Upper lobe of right lung (tissue), 1 donor: ENCODE measurements around the gene TMEM126A. TPM values are rescaled to one million over a fixed set of nuclear protein-coding genes. Genes with fewer than 3 reads are reported as not detected.

ENCODE experiments used
- ATAC-seq: fragments of 200-7000 bp; cut with Tn5 transposase; one replicate; pipeline ENCODE4 v1.9.1; 2020; ENCODE audit warnings: mild to moderate bottlenecking, moderate library complexity
- DNase-seq: peaks from one replicate; pipeline ENCODE4 v3.0.0-alpha.2; 2020
- H3K27ac ChIP-seq: fragments of 200-600 bp; one replicate; pipeline ENCODE4 v1.8.0; 2022
- H3K27me3 ChIP-seq: fragments of 200-600 bp; one replicate; pipeline ENCODE4 v1.8.0; 2022; ENCODE audit warnings: mild to moderate bottlenecking
- H3K36me3 ChIP-seq: fragments of 200-600 bp; one replicate; pipeline ENCODE4 v1.8.0; 2022
- H3K4me1 ChIP-seq: fragments of 200-600 bp; one replicate; pipeline ENCODE4 v1.8.0; 2022
- H3K4me3 ChIP-seq: fragments of 200-600 bp; one replicate; pipeline ENCODE4 v1.8.0; 2022; ENCODE audit warnings: mild to moderate bottlenecking
- H3K9me3 ChIP-seq: fragments of 200-600 bp; one replicate; pipeline ENCODE4 v1.8.0; 2022
- intact Hi-C: fragments of 100-400 bp; cut with DNase I; formaldehyde crosslinking; loops from one replicate; pipeline ENCODE4 v1.11.0; 2022
- total RNA-seq: library from RNA; stranded (reverse); fragmentation: NEBNext Ultra II Directional; extraction: Animal tissue kit (Norgen Biotek cat#: 25700); gene quantifications from one replicate; pipeline ENCODE4 v1.2.1, GENCODE V29; 2021
- TF ChIP-seq, protein P1 (sequence below): fragments of 200-600 bp; IDR thresholded peaks from one replicate; pipeline ENCODE4 v1.8.0; 2022; ENCODE audit warnings: antibody characterized with exemption
- donor health status: DM: no; HTN: yes; CAD: no; lungs with severe emphysema.

Gene TMEM126A
- total RNA-seq, 1 donor from 2014 or later: 26.1 TPM

DNA sequence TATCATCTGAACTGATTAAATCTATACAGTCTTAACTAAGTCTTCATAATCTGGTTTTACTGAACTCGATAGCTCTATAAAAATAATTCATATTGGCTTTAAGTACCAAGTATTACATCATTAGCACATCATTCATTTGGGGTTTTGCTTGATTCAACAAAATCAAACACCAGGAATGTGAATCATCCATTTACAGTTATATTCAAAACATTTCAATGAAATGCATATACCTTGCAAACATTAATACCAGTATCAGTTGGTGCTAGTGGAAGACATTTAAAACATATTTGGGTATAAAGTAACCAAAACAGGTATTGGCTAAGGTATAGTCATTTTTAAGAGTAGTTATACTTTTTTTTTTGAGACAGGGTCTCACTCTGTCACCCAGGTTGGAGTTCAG is 50.4 kb downstream of the TMEM126A start:
- intact Hi-C loops: loop anchor here (10.0 kb wide), 1 partner anchor 127 kb away; no protein-coding TSS in a partner anchor
- Histone ChIP-seq H3K9me3 (no peaks in the 10 kb centered on the region), H3K4me3 (no peak overlapping the region), H3K27me3 (no peaks in the 10 kb centered on the region), H3K27ac (no peak overlapping the region), H3K4me1 (peaks cover 4% of the 10 kb centered on the region), H3K36me3 (no peaks in the 10 kb centered on the region)
- ATAC-seq (no peak), DNase-seq (no peak)
- TF ChIP-seq, protein P1, sequence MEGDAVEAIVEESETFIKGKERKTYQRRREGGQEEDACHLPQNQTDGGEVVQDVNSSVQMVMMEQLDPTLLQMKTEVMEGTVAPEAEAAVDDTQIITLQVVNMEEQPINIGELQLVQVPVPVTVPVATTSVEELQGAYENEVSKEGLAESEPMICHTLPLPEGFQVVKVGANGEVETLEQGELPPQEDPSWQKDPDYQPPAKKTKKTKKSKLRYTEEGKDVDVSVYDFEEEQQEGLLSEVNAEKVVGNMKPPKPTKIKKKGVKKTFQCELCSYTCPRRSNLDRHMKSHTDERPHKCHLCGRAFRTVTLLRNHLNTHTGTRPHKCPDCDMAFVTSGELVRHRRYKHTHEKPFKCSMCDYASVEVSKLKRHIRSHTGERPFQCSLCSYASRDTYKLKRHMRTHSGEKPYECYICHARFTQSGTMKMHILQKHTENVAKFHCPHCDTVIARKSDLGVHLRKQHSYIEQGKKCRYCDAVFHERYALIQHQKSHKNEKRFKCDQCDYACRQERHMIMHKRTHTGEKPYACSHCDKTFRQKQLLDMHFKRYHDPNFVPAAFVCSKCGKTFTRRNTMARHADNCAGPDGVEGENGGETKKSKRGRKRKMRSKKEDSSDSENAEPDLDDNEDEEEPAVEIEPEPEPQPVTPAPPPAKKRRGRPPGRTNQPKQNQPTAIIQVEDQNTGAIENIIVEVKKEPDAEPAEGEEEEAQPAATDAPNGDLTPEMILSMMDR: no peak

DNA sequence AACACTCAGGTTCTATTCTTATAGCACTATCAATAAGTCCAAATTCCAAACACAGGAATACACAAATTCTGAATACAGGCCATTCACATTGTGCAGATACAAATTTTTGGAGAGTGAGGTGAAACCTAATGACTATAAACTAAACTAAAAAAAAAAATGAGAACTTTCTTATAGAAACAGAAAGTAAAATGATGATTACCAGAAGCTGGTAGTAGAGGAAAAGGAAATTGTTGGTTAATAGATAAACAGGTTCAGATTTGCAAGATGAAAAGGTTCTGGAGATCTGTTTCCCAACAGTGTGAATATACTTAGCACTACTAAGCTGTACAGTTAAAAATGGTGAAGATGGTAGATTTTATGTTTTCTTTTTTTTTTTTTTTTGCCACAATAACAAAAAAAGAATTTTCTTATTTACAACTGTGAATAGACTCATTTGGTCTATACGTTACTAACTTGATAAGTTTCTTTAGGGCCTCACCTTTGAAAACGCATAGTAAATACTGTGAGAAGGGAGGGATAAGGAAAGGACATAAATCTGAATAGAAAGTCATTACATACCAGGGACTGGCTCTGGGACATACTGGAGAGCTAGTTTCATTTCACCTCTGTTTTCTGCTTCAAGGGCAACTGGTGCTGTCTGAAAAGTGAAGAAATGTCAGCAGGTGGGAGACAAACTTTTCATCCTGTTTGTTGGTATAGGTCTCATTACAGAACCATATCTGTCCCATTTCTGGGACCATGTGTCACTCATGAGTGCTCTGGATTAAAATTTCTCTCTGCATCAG is 52.4 kb downstream of the TMEM126A start:
- intact Hi-C loops: loop anchor here (10.0 kb wide), 1 partner anchor 125 kb away; no protein-coding TSS in a partner anchor

DNA sequence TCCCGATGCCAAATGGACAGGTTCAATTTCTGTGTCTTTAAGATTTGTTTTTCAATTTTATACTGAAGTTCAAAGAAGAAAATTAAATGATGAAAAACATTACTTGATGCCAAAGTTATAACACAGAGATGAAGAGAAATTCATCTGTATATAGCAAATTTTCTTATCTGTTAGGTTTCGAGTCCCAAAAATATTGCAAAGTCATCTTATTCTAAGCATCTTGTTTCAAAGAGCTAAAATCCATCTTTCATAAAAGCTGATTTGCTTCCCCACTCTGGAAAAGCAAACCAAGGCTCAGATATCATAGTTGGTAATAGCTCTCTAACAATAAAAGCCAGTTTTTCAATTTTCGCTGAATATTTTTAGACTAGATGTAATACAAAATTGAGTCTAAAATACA is 57.2 kb downstream of the TMEM126A start:
- ATAC-seq (no peak), DNase-seq (no peak)
- no peaks in the 10 kb centered on the region for H3K27me3 ChIP-seq
- H3K4me3 ChIP-seq: no peak overlapping the region
- H3K9me3 ChIP-seq: no peaks in the 10 kb centered on the region
- H3K27ac ChIP-seq: no peak overlapping the region
- H3K36me3 ChIP-seq: no peaks in the 10 kb centered on the region
- intact Hi-C loops: no loop called here
- TF ChIP-seq, protein P1: no peak
- no peaks in the 10 kb centered on the region for H3K4me1 ChIP-seq

More for the DNA sequence above, 52.4 kb downstream of the TMEM126A start:
- TF ChIP-seq, protein P1: no peak
- no peak overlapping the region for H3K27ac ChIP-seq
- H3K4me3 ChIP-seq: no peak overlapping the region
- H3K4me1 ChIP-seq: no peaks in the 10 kb centered on the region
- no peak for ATAC-seq
- H3K27me3 ChIP-seq: no peaks in the 10 kb centered on the region
- no peak for DNase-seq
- no peaks in the 10 kb centered on the region for H3K9me3 ChIP-seq
- H3K36me3 ChIP-seq: no peaks in the 10 kb centered on the region

DNA sequence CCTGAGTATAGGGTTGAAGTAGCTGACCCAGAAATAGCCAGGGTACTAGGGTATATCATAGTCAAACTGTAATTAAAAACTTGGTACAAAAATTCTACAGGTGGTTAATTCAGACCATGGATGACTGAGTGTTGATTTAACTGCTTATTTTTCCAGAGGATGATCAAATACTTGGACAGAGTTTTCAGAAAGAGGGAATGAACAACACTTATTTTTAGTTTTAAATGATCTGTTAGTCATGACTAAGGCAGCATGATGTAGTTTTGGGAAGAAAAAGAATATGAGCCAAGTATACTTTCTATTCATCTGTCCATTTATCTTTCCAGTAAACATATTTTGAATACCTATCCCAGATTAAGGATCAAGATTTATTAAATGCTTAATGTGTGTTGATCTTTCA is 58.0 kb downstream of the TMEM126A start:
- intact Hi-C loops: no loop called here
- no peaks in the 10 kb centered on the region for H3K36me3 ChIP-seq
- DNase-seq (no peak), ATAC-seq (no peak)
- TF ChIP-seq, protein P1: no peak
- H3K27me3 ChIP-seq: no peaks in the 10 kb centered on the region
- H3K4me3 ChIP-seq: no peak overlapping the region
- H3K27ac ChIP-seq: no peak overlapping the region
- no peaks in the 10 kb centered on the region for H3K4me1 ChIP-seq
- H3K9me3 ChIP-seq: no peaks in the 10 kb centered on the region

Other genes with a start within 250 kb of the TMEM126A start
- gene DLG2, start 20.6 kb upstream of the TMEM126A start, total RNA-seq: 9.7 TPM
- gene TMEM126B, start 19.4 kb upstream of the TMEM126A start, total RNA-seq: 45.2 TPM
- gene CREBZF, start 17.2 kb downstream of the TMEM126A start, total RNA-seq: 42.8 TPM
- 1.2 TPM for gene CCDC89, start 38.2 kb downstream of the TMEM126A start, total RNA-seq
- 36.5 TPM for gene SYTL2, start 163.2 kb downstream of the TMEM126A start, total RNA-seq
- not detected for gene CCDC83, start 207.4 kb downstream of the TMEM126A start, total RNA-seq